G401 (cell line): ENCODE data around the gene EVC. TPM values are rescaled to one million over a fixed set of nuclear protein-coding genes. Genes with fewer than 3 reads are reported as not detected.

Experiments
- DNase-seq: peaks from one replicate; pipeline ENCODE4 v3.0.0-alpha.2; 2015; ENCODE audit warnings: low spot score
- in situ Hi-C: cut with HindIII; loops from 2 replicates; pipeline ENCODE4 v1.10.0; 2016; ENCODE audit warnings: low sequenced_read_pairs, mixed read lengths
- total RNA-seq: library from RNA; depleted of rRNA; stranded (reverse); fragments of >200 nt; shearing (Covaris generic); gene quantifications from 2 replicates; pipeline ENCODE4 v1.2.3, GENCODE V29; 2014

EVC gene
- total RNA-seq, 1 experiment from 2014 or later, result 10.2 TPM

DNA sequence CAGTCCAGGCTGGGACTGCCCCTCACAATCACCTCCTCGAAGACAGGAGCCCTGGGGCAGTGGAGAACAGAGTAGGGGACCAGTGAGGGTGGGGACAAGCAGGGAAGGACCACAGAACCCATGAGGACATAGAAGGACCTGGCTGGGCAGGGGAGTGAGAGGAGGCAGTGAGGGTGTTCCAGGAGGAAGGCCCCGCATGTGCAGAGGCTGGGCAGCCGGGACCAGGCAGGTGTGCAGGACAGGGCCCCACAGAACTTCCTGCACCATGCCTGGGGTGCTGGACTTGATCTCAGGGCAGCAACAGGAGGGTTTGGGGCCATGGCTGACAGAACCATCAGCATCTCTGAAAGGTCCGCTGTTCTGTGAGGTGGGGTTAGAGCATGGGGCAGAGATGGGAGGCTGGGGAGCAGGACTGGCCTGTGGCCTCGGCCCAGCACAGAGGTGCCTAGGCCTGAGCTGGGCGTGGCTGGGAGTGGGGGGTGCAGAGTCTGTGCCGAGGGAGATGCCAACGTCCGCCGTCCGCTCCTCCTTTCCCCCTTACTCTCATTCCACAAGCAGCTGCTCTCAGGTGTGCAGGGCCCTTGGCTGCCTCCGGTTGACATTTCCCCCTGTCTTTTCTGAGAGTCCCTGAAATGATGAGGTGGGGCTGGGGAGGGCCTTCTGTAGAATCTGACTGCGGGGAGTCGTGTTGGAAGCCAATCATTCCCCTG is 40.8 kb downstream of the EVC start:
- in situ Hi-C loops, result no loop called here
- no peak for DNase-seq

DNA sequence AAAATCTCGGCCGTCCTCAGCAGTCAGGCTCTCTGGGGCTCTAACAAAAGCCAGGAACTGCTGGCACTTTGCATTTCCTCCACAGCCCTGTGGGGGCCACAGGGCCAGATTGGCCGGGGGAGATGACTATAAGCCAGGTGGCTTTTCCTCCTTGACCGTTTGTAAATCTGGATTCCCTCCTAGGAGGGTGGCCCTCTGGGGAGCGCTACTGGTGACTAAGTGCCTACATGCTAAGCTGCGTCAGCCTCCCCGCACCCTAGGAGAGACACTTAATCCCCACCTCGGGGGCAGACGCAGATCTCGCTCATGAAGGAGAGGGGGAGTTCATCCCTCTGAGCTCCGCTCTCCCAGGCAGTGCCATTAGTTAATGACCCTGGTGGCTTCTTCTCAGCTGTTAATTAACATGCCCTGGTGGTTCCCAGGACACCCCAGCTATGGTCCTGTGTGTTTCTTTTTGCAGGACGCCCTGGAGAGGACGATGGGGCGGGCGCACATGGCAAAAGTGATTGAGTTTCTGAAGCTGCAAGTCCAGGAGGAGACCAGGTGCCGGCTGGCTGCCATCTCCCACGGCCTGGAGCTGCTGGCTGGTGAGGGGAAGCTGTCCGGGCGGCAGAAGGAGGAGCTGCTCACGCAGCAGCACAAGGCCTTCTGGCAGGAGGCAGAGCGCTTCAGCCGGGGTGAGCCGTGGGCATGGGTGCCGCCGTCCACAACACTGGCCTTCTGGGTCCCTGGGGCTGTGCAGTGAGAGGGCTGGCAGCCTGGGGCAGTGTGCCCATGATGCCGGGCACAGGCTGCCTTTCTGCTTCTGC is 41.6 kb downstream of the EVC start:
- DNase-seq, result no peak
- in situ Hi-C loops, result no loop called here

- DNase-seq, result no peak
- in situ Hi-C loops, result no loop called here
These were observed 42.4 kb downstream of the EVC start for GRCh38 chr4:5753366-5753765.

DNA sequence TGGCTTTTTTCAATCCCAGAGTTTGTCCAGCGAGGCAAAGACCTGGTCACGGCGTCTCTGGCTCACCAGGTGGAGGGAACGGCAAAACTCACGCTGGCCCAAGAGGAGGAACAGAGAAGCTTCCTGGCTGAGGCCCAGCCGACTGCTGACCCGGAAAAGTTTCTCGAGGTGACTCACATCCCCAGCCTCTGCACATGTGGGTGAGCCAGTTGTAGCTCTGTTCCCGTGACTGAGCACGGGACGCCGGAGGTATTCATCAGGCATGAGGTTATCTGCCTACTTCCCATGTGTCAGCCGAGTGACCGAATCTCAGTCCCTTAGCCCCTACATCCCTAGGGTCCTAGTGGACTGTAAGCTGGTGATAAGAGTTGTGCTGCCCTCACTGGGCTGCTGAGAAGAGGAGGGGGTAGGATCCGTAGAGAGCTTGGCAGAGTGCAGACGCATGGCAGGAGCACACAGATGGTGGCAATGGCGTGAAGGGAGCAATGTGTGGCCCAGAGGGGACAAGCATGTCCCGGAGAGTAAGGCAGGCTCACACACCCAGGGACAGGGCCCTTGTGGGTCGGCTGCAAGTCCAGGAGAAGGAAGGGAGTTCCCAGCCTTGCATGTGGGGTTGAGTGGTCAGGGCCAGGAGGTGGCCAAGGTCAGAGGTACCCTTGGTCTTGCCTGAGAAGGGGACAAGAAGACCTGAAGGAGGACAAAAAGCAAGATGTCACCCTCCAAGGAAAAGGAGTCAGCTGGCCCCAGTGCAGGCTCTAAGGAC is 42.9 kb downstream of the EVC start:
- no peak for DNase-seq

GRCh38 chr4:5754529-5754881 is 43.5 kb downstream of the EVC start:
- in situ Hi-C loops, result no loop called here
- no peak for DNase-seq

More for the DNA sequence above, 42.9 kb downstream of the EVC start:
- in situ Hi-C loops, result no loop called here

- in situ Hi-C loops, result no loop called here
- no peak for DNase-seq
These were observed 44.2 kb downstream of the EVC start for GRCh38 chr4:5755161-5755560.

DNA sequence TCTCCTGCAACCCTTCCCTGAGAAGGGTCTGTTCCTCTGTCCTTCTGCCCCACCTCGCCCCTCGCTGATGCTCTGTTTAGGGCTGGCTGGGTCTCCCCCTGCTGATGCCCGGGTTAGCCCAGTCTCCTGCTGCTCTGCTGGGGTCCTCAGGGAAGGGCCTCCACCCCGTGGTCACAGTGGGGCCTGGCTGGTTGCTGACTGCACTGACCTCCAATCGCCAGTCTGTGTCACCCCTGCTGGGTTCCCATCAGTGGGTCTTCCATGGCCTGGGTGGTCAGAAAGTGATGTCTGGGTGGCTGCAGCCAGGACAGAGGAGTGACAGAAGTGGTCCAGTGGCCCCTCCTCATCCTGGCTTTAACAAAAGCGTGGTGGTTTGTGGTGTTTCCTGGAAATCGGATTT is 44.7 kb downstream of the EVC start:
- in situ Hi-C loops, result no loop called here

DNA sequence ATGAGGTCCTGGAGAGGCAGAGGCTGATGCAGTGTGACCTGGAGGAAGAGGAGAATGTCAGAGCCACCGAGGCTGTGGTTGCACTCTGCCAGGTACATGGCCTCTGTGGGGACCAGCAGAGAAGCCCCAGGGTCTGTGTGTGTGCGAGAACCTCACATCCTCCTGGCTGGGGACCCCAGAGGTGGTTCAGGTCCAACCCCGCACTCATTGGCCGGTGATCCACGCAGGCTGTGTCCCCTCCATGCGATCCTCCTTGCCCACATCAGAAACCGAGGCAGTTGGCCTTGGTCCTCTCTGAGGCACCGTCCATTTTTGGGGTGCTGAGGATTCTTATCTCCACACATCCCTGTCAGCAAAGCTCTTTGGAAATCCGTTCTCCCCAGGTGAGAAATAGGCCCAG is 45.3 kb downstream of the EVC start:
- no peak for DNase-seq
- in situ Hi-C loops, result no loop called here

More for the DNA sequence above, 44.7 kb downstream of the EVC start:
- DNase-seq, result no peak

DNA sequence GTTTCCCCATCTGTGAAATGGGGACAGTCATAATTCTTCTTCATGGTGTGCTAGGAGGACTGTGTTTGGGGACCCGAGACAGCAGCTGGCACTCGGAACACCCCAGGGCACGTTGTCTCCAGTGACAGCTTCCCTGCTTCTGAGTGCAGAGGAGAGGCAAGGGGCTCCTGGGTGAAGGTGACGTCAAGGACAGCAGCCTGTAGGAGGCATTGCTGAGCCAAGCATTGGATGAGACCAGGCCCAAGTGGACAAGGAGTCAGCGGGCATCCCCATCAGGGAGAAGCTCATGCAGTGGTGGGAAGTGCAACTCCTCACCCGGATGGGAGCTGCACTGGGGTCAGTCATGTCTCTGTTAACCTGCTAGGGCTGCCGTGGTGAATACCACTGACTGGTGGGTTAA is 46.1 kb downstream of the EVC start:
- in situ Hi-C loops, result no loop called here
- DNase-seq, result no peak

DNA sequence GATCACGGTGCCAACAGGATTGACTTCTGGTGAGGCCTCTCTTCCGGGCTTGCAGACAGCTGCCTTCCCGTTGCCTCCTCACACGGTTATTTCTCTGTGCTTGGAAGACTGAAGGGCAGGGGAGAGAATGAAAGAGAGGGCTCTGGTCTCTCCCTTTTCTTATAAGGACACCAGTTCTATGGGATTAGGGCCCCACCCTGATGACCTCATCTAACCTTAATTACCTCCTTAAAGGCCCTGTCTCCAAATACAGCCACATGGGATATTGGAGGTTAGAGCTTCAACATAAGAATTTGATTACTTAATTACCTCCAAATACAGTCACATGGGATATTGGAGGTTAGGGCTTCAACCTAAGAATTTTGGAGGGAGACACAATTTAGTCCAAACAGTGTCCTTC is 46.5 kb downstream of the EVC start:
- DNase-seq, result no peak
- in situ Hi-C loops, result no loop called here

DNA sequence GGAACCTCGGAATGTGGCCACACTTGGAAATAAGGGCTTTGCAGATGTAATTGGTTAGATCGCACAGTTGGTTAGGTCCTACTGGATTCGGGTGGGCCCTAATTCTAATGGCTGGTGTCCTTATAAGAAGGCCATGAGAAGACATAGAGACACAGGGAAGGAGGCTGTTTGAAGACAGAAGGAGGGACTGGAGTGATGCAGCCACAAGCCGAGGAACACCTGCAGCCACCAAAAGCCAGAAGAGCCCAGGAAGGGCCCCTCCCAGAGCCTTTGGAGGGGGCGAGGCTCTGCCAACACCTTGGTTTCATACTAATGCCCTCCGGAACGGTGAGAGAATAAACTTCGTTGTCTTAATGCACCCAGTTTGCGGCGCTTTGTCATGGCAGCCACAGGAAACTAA is 47.0 kb downstream of the EVC start:
- in situ Hi-C loops, result no loop called here
- no peak for DNase-seq

DNA sequence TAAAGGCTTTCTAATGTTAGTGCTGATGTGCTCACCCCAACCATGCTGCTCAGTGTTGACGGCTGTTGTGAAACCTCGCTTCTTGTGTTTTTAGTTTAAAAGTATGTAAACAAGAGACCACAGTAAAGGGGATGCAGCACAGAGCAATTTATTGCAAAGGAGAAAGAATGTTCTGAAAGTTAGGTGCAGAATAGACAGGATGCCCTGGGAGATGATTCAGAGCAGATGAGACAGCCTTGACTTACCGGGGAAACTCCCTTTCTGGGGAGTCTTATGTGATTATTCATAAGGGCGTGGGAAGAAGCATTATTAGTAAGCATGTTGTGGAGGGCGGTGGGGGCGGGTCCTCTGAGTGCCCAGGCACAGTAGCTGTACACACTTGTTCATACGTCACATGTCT is 47.7 kb downstream of the EVC start:
- in situ Hi-C loops, result no loop called here
- no peak for DNase-seq

- in situ Hi-C loops, result no loop called here
- DNase-seq, result no peak
These were observed 48.5 kb downstream of the EVC start for GRCh38 chr4:5759236-5760075.

GRCh38 chr4:5760246-5760645 is 49.2 kb downstream of the EVC start:
- no peak for DNase-seq
- in situ Hi-C loops, result no loop called here

- in situ Hi-C loops, result no loop called here
- DNase-seq, result no peak
These were observed 50.0 kb downstream of the EVC start for GRCh38 chr4:5760936-5761480.

DNA sequence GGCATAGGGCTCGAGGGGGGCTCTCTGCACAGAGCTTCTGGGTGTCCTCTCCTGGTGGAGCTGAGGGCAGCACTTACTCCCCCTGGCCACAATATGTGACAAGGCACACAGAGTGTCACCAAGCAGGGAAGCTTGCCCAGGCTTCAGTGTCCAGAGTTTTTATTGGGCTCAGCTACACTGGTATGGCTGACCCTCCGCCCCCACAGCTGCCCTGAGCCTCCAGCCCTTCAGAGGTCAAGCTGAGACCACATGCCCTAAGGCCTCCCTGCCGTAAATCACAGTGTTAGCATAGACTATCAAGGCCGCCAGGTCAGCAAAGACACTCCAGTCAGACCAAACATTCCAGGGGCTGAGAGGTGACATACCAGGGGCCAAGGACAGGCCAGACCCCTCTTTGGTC is 59.0 kb downstream of the EVC start:
- in situ Hi-C loops, result no loop called here
- DNase-seq, result no peak

GRCh38 chr4:5772528-5773270 is 61.7 kb downstream of the EVC start:
- in situ Hi-C loops, result no loop called here
- DNase-seq, result no peak

- in situ Hi-C loops, result no loop called here
- DNase-seq, result no peak
These were observed 62.2 kb downstream of the EVC start for GRCh38 chr4:5773271-5773555.
